ENCODE measurements around the gene CTNNBL1.

DNA sequence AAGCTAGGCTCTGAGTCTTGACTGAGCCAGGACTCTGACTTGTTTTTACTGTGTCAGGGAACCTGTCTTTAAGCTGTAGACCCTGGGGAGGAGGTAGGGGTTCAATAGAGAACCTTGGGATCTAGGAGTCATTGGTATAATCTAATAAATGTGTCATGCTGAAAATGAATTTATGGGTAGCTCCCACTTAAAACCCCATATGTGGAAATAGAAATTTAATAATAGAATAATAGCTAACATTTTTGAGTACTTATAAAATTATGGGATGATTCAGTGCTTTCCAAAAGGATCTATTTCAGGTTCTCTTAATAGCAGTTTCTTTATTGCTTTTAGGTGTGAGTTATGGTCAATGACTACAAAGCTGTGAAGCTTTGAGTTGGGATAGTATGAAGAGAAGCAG, 41.7 kb downstream of the CTNNBL1 start:
- TF ChIP-seq, protein P1, sequence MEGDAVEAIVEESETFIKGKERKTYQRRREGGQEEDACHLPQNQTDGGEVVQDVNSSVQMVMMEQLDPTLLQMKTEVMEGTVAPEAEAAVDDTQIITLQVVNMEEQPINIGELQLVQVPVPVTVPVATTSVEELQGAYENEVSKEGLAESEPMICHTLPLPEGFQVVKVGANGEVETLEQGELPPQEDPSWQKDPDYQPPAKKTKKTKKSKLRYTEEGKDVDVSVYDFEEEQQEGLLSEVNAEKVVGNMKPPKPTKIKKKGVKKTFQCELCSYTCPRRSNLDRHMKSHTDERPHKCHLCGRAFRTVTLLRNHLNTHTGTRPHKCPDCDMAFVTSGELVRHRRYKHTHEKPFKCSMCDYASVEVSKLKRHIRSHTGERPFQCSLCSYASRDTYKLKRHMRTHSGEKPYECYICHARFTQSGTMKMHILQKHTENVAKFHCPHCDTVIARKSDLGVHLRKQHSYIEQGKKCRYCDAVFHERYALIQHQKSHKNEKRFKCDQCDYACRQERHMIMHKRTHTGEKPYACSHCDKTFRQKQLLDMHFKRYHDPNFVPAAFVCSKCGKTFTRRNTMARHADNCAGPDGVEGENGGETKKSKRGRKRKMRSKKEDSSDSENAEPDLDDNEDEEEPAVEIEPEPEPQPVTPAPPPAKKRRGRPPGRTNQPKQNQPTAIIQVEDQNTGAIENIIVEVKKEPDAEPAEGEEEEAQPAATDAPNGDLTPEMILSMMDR (IDR thresholded peaks at IDR 0.05): no peak
- TF ChIP-seq POLR2A (IDR thresholded peaks at IDR 0.05): no peak

Measured in heart left ventricle (tissue), 13 donors.